K562 (cell line): Measurements from ENCODE around the gene VSIG10L2. TPM values are rescaled to one million over a fixed set of nuclear protein-coding genes. Genes with fewer than 3 reads are reported as not detected.
"Not testable (repeated sequence)": the region's sequence is repeated elsewhere in the genome, so short reads cannot be mapped to it uniquely, and the experiment has no call there.

Experiments
- ATAC-seq: fragments of 200-7000 bp; cut with Tn5 transposase; 3 replicates; pipeline ENCODE4 v1.9.1; 2020; ENCODE audit warnings: moderate library complexity
- BruUV-seq: library from RNA; stranded (reverse); fragments of 400-500 nt; replicated peaks from 2 replicates; lab custom pipeline; 2021; lab: Mats Ljungman, UMichigan
- CTCF ChIA-PET: fragments of 300-600 bp; formaldehyde crosslinking; extraction: SDS; loops from one replicate; lab custom pipeline; 2021; ENCODE audit warnings: low intra/inter-chr PET ratio; lab: Yijun Ruan, JAX
- POLR2A ChIA-PET: fragments of 300-600, 350-650 bp; sonication (Branson Sonifier 250); formaldehyde crosslinking; extraction: SDS; loops from one replicate; lab custom pipeline; 2021; ENCODE audit warnings: antibody characterized with exemption, inconsistent platforms; lab: Yijun Ruan, JAX
- DNase-seq, 4 experiments: peaks; one replicate each; pipeline versions ENCODE4 v3.0.0 to v3.0.0-alpha.2; 2011 to 2018; ENCODE audit warnings: low spot score in 3 of 4, mixed read lengths in 3 of 4; ENCODE audit errors: extremely low read depth in 1 of 4
- FAIRE-seq: peaks from 2 replicates; lab custom pipeline; 2011; peaks lifted over from hg19 to GRCh38; lab: Jason Lieb, UNC
- H2AFZ ChIP-seq: 2 replicates; pipeline ENCODE4 v1.6.0; 2011; ENCODE audit warnings: low read depth, low read length, control low read depth, inconsistent platforms
- H3K27ac ChIP-seq: fragments of 200-600 bp; 3 replicates; pipeline ENCODE4 v1.8.0; 2011; ENCODE audit warnings: low read depth, mild to moderate bottlenecking, control low read depth, inconsistent platforms, low read length, moderate library complexity, mixed read lengths; ENCODE audit errors: extremely low read depth
- H3K27me3 ChIP-seq, 2 experiments: fragments of 300-600 bp in 1 of 2; 2 replicates in 1 of 2; 3 replicates in 1 of 2; pipeline versions ENCODE4 v1.6.0 to v1.8.0; 2011; ENCODE audit warnings: inconsistent platforms in 2 of 2, low read length in 2 of 2, mild to moderate bottlenecking in 1 of 2, mixed read lengths in 1 of 2, moderate library complexity in 1 of 2; ENCODE audit not compliant: control insufficient read depth in 2 of 2, insufficient read depth in 2 of 2
- H3K36me3 ChIP-seq: fragments of 300-600 bp; 3 replicates; pipeline ENCODE4 v1.8.0; 2011; ENCODE audit warnings: mild to moderate bottlenecking, low read length, inconsistent platforms; ENCODE audit not compliant: control insufficient read depth, insufficient read depth
- H3K4me1 ChIP-seq, 2 experiments: fragments of 200-600 bp in 1 of 2; replicated peaks in 1 of 2; 2 replicates in 1 of 2; 3 replicates in 1 of 2; pipeline versions ENCODE4 v1.5.1 to v1.8.0; 2011; ENCODE audit warnings: inconsistent platforms in 2 of 2, low read length in 2 of 2, mild to moderate bottlenecking in 1 of 2, mixed read lengths in 1 of 2, moderate library complexity in 1 of 2; ENCODE audit not compliant: control insufficient read depth in 2 of 2, insufficient read depth in 2 of 2
- H3K4me2 ChIP-seq: 2 replicates; pipeline ENCODE4 v1.6.1; 2011; ENCODE audit warnings: low read length, control low read depth, inconsistent platforms, mixed read lengths; ENCODE audit not compliant: insufficient read depth
- H3K4me3 ChIP-seq: fragments of 200-600 bp; sonication (generic), shearing (Covaris generic); 2 replicates; pipeline ENCODE4 v1.5.1; 2016; ENCODE audit warnings: control low read depth, inconsistent platforms
- H3K79me2 ChIP-seq: fragments of 200-600 bp; 3 replicates; pipeline ENCODE4 v1.8.0; 2011; ENCODE audit warnings: low read length, inconsistent platforms; ENCODE audit not compliant: control insufficient read depth, insufficient read depth
- H3K9ac ChIP-seq, 2 experiments: 2 replicates each; pipeline versions ENCODE4 v1.6.0 to v1.6.1; 2011; ENCODE audit warnings: low read depth in 2 of 2, low read length in 2 of 2, control low read depth in 1 of 2, inconsistent platforms in 1 of 2, mild to moderate bottlenecking in 1 of 2, mixed read lengths in 1 of 2; ENCODE audit not compliant: insufficient read depth in 1 of 2
- H3K9me1 ChIP-seq: one replicate; pipeline ENCODE4 v1.6.0; 2011; ENCODE audit warnings: inconsistent platforms, mild to moderate bottlenecking, low read length, moderate library complexity; ENCODE audit not compliant: control insufficient read depth, insufficient read depth
- H3K9me3 ChIP-seq: replicated peaks from 2 replicates; pipeline ENCODE4 v1.5.1; 2011; ENCODE audit warnings: low read depth, low read length, inconsistent platforms; ENCODE audit not compliant: control insufficient read depth, insufficient read depth
- H4K20me1 ChIP-seq: replicated peaks from 2 replicates; pipeline ENCODE4 v1.6.1; 2011; ENCODE audit warnings: low read length, inconsistent platforms, mixed read lengths; ENCODE audit not compliant: control insufficient read depth, insufficient read depth
- CBFA2T3 ChIP-seq: fragments of 450-650 bp; IDR thresholded peaks from 2 replicates; pipeline ENCODE4 v1.6.1; 2017
- WGBS: fragments of 100-300 bp; shearing (Covaris generic); methylation state at CpG from one replicate; pipeline ENCODE4 v1.1.6; 2016; ENCODE audit warnings: low coverage, mixed read lengths; ENCODE audit not compliant: insufficient coverage; ENCODE audit errors: missing lambda C conversion rate; 5-methylcytosine and 5-hydroxymethylcytosine counted together
- in situ Hi-C: fragments of 300-500 bp; cut with MboI; formaldehyde crosslinking; loops from 4 replicates; pipeline ENCODE4 v1.15.0; 2018; ENCODE audit warnings: inconsistent platforms, mixed read lengths
- intact Hi-C: fragments of 100-400 bp; cut with micrococcal nuclease; formaldehyde crosslinking; loops from 2 replicates; pipeline ENCODE4 v1.14.2; 2022
- polyA plus RNA-seq, 8 experiments: library from polyadenylated mRNA; depleted of rRNA in 4 of 8; stranded (reverse) in 5 of 8; unstranded in 3 of 8; fragments of >200 nt; fragmentation: Nextera tagmentation in 2 of 8; fragmentation: Illumina TruSeq in 1 of 8; extraction: Ambion mirVana in 2 of 8; extraction: Trizol in 1 of 8; gene quantifications; 2 replicates each; pipeline versions ENCODE4 v1.2.1 to v1.2.3, GENCODE V29; 2011 to 2014; ENCODE audit warnings: inconsistent platforms in 1 of 8, missing spikeins in 1 of 8
- total RNA-seq, 7 experiments: library from RNA; depleted of rRNA in 6 of 7; stranded (reverse); fragments of >200 nt in 6 of 7; fragmentation: Illumina TruSeq in 2 of 7; extraction: Trizol in 2 of 7; gene quantifications; 2 replicates each; pipeline versions ENCODE4 v1.2.1 to v1.2.3, GENCODE V29; 2011 to 2021; ENCODE audit warnings: low replicate concordance in 1 of 7

VSIG10L2 gene
- total and polyA plus RNA-seq, 9 of the 15 experiments (the other 6 are each of a cell fraction or from before 2014, with no cell fraction given): not detected

GRCh38 chr11:125910226-125910849, 35.5 kb upstream of the VSIG10L2 start:
- Histone ChIP-seq H2AFZ (no peak overlapping the region), H3K9me3 (no peaks in the 10 kb centered on the region), H3K4me2 (no peak overlapping the region), H3K4me1 (no peaks in the 10 kb centered on the region), H3K9ac (no peak overlapping the region), H3K27ac (no peak overlapping the region), H3K9me1 (no peaks in the 10 kb centered on the region), H3K36me3 (no peaks in the 10 kb centered on the region), H3K79me2 (no peaks in the 10 kb centered on the region), H3K4me3 (no peak overlapping the region), H4K20me1 (no peaks in the 10 kb centered on the region), H3K27me3 (peaks cover 16 to 19% of the 10 kb centered on the region in 2 experiments; a peak in 4 of 5 replicates)
- FAIRE-seq: no peak
- CTCF ChIA-PET: no interaction called here
- POLR2A ChIA-PET: interaction anchor here (0.6 to 1.0 kb wide), 3 partner anchors 7 to 497 kb away, joined by 3 to 5 read pairs (median 4); partner anchors contain the start of gene PUS3
- ATAC-seq: no peak
- under 1% methylated on average over 8 of the region's 8 CpGs for WGBS
- no peak for DNase-seq
- intact Hi-C loops: no loop called here
- in situ Hi-C loops: no loop called here
- BruUV-seq: no TSS peak
- TF ChIP-seq CBFA2T3: no peak

- H3K4me3 ChIP-seq, H3K9me1 ChIP-seq, H3K4me2 ChIP-seq, H3K9me3 ChIP-seq, FAIRE-seq, BruUV-seq, intact Hi-C loops, H3K27ac ChIP-seq, H3K9ac ChIP-seq, H3K36me3 ChIP-seq, H4K20me1 ChIP-seq, H3K4me1 ChIP-seq, H2AFZ ChIP-seq, in situ Hi-C loops, H3K79me2 ChIP-seq, DNase-seq: not testable (repeated sequence)
- peaks cover 28 to 44% of the 10 kb centered on the region in 2 experiments for H3K27me3 ChIP-seq
- ATAC-seq: 0 out of 3 replicates have a peak, but pooled peaks have one; percentile 57
- 4% methylated on average over 3 of the region's 3 CpGs for WGBS
- POLR2A ChIA-PET: interaction anchor here (1.0 kb wide), 1 partner anchor 26 kb away, joined by 4 read pairs; no protein-coding TSS in a partner anchor
- CTCF ChIA-PET: interaction anchor here (0.6 kb wide), 1 partner anchor 50 kb away, joined by 3 read pairs; no protein-coding TSS in a partner anchor
These were observed 31.2 kb upstream of the VSIG10L2 start for GRCh38 chr11:125914601-125915000.
